ENCODE measurements around the gene MAB21L2.

The MAB21L2 gene

DNA sequence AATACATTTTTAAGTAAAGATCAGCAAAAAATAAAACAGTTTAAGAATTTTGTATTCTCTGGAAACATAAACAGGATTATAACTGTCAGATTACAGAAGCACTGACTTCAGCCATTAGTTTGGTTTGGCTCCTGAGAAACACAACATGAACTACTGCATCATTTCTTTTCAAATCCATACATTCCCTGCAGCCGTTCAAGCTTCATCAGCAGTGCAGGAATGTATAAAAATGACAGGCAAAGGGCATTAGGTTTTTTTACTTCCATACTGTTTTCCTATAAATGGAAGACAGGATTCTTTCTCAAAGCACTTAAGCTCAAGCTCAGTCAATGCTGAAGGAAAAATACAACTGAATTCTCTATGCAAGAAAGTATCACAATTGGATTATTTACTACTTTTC lies 4.2 kb upstream of the MAB21L2 start:
- no peak for DNase-seq (ENCODE audit: low read depth)

DNA sequence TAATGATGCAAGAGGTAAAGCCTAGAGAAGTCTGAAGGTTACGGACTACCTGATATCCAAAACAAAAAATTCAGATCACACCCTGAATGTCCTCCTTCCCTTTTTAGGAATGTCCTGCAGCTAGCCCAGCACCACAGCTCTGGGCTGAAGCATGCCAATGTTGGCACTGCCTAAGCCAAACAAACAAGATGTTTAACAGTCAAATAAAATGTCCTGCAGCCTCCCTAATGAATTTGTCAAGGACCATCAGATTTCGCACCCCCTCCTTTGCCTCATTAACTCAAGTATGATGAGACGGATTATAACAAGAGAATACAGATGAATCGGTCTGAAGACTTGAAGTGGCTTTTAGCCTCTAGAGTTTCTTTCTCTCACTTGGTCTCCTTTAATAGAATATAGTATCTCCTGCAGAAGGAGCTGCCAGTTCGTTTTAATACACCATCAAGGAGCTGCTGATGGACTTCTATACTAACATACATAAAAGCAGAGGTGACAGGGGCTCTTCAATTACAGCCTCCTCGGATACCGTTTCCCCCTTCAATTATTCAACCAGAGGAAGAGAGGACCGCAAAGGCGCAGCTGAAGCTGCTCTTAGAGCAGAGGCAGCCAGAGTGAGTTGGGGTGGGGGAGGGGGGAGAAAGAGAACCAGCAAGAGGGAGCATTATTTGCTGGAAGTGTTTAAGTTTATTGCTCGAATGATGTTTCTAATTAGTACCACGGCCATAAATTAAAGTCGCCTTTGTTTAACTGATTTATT lies 3.0 kb upstream of the MAB21L2 start:
- DNase-seq (ENCODE audit: low read depth), result no peak

DNA sequence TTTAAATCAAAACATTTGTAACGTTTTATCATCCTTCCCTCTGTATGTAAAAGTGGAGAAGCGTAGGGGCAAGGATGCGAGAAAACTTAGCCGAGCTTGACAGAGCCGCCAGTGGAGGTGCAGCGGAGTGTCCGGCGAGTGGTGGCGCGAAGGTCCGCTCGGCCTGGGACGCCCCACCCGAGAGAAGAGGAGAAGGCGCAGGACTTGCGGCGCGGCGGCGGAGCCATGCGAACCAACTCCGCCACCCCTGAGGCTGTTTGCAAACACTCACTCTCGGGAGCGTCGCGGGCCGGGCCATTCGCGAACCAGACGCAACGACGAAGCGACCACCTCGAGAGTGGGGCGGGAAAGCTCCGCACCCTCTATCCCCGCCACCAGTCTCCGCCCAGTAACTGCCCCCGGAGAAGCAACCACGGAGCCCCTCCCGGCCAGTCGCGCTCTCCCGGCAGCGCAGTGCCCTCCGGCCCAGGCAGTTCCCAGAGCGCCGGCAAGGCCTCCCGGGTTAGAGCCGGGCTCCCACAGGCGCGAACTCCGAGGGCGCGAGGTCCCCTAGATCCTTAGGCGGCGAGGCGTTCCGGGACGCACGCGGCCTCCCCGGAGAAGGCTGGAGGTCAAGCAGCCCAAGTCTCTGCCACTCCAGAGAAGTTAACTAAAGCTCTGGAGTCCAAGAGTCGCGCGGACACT lies 2.3 kb upstream of the MAB21L2 start:
- no peak for DNase-seq (ENCODE audit: low read depth)

DNA sequence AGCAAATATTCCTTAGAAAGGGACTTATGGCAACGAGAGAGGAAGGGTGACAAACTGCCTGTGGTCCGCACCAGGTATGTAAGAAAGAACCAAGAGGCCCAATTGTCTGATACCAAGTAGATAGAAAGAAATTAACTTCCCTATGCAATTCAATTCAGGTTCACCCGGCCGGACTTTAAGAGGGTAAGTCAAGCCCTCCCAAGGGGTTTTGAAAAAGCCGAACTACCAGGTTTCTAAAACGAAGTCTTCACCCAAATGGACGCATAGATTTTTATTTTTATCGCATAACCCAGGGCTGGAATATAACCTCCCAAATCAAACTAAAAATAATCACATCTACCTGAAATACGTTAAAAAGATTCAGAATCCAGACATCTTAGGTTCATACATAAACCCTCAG lies 1.6 kb upstream of the MAB21L2 start:
- no peak for DNase-seq (ENCODE audit: low read depth)

DNA sequence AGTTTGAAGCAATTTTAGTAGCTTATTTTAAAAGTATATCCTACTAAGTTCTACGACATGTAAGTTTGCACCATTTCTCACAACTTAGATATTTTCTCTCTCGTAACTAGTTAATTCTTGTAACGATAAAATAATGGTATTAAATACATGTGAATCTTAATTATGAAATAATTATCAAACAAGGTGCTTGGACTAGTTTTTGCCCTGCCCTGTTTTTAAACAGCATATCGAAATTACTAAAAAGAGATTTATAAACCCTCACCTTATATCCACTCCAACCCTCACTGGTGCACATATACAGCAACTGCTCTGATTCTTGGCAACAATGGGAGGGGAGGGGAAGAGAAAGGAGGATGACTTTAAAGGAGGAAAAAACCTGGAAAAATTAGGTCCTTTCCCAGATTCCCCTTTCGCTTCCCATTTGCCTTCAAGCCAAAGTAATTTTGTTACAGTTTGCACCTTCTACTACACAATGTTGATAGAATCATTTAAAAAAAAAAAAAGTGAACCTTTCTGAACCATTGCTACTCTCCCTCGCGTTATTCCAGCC lies 820 bp upstream of the MAB21L2 start:
- no peak for DNase-seq (ENCODE audit: low read depth)

DNA sequence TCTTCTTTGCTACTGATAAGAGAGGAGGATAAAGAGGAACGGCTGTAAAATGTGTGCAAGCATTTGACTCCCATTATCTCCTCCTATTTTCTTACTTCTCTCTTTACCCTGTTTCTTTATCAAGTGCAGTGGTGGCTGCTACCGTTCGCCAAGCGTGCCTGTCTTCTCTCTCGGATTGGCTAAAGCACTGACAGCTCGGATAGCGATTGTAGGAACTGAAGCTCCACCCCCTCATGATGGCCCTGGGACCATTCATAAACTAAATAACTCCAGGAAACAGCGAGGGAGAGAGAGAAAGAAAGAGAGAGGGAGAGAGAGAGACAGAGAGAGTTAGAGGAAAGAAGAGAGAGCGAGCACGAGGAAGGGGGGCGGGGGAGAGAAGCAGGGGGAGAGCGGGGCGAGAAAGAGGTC lies 305 bp upstream of the MAB21L2 start:
- no peak for DNase-seq (ENCODE audit: low read depth)

DNA sequence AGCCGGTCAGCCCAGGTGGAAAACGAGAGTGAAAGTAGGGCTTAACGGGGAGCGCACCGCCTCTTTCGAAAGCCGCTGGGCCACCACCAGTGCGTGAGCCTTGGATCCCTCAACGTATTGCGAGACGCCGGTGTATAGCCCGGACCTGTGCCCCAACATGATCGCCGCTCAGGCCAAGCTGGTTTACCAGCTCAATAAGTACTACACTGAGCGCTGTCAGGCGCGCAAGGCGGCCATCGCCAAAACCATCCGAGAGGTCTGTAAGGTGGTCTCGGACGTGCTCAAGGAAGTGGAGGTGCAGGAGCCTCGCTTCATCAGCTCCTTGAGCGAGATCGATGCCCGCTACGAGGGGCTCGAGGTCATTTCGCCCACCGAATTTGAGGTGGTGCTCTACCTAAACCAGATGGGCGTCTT lies 929 bp downstream of the MAB21L2 start:
- DNase-seq (ENCODE audit: low read depth), result no peak

DNA sequence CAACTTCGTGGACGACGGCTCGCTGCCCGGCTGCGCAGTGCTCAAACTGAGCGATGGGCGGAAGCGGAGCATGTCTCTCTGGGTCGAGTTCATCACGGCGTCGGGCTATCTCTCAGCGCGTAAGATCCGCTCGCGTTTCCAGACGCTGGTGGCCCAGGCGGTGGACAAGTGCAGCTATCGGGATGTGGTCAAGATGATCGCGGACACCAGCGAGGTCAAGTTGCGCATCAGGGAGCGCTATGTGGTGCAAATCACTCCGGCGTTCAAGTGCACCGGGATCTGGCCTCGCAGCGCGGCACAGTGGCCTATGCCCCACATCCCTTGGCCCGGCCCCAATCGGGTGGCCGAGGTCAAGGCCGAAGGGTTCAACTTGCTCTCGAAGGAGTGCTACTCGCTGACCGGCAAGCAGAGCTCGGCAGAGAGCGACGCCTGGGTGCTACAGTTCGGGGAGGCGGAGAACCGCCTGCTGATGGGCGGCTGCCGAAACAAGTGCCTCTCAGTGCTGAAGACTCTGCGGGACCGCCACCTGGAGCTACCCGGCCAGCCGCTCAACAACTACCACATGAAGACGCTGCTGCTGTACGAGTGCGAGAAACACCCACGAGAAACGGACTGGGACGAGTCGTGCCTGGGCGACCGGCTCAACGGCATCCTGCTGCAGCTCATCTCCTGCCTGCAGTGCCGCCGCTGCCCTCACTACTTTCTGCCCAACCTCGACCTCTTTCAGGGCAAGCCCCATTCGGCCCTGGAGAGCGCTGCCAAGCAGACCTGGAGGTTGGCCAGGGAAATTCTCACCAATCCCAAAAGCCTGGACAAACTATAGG lies 1.5 kb downstream of the MAB21L2 start:
- no peak for DNase-seq (ENCODE audit: low read depth)

DNA sequence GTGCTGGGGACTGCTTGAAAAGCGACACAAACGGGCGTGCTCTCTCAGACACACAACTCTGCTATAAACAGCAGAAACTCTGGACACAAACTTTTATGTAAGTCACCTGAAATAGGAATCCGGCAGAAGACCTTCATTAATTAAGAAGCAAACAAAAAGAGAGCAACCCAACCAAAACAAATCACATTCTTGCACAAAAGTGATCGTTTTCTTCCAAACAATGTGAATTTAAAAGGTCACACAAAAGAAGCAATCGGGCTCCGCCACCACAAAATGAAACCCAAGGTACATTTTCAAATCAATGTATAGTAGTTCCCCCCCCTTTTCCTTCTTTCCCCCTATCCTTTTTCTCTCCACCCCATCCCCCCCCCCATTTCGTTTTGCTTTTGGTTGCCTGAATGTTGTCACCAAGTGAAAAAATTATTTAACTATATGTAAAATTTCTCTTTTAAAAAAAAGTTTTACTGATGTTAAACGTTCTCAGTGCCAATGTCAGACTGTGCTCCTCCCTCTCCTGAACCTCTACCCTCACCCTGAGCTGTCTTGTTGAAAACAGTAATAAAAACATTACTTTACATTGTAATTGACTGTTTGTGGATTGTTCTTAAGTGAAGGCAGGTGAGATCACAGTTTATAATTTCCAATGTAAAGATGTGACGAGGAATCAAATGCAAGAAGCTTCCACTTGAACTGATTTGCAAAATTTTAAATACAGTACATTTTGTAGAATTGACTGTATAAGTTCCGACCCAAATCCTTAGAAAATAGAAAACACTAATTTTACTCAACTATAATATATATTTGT lies 2.4 kb downstream of the MAB21L2 start:
- no peak for DNase-seq (ENCODE audit: low read depth)

DNA sequence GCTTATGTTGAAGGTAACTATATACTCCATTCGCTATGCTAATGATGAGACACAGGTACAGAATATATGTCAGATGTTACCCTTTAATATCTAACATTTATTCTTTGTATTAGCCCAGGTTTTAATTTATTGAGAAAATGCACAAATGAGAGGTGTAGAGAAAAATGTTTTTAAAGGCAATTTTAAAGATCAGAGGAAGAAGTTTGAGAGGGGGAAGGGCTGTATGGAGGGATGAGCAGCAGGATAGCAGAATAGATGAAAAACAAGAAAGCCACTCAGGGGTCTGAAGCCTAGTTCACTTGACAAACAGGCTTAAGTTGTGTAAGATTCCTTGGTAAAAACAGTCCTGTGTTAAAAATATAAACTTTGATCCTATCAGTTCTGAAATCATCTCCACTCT lies 3.7 kb downstream of the MAB21L2 start:
- no peak for DNase-seq (ENCODE audit: low read depth)

DNA sequence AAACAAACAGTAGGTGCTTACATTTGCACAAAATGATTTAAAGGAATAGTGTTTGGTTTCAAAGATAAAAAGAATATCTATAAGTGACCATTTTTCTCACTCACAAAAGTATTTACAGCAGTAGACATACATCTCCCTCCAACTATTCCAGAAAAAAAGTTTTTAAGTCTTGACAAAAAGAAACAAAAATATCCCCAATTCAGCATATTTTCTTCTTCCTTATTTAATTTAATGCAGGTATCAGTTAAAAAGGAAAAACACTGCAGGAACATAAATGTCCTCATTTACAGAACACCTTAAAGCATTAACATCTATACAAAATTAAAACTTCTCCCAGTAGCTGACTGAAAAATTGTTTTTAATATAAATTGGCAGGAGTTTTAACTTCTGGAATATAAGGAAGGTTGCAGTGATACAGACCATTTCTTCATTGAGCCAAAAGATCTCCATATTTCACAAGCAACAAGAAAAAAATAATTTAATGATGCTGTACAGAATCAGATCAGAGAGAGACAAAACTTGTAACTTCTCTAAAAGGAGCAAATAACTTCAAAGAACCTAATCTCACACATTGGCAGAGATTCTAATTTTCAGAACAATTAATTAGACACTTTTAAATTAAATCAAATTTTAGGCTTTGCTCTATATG lies 4.3 kb downstream of the MAB21L2 start:
- no peak for DNase-seq (ENCODE audit: low read depth)

DNA sequence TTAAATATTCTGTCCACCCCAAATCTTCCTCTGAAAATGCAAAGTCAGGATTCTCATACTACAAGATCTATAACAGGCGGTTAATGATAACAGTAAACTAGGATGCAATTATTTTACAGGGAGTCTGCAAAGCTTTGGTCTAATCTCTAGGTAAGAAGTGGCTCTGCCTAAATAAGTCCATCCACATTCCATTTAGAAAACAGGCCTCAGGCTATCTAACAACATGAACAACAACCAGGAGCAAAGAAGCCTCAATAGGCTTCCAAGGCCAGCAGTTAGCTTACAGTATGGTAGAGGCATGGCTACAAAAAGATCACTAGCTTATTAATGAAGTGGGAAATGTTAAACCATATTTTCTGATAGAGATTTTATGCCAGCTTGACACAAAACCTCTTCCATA lies 6.4 kb downstream of the MAB21L2 start:
- no peak for DNase-seq (ENCODE audit: low read depth)

DNA sequence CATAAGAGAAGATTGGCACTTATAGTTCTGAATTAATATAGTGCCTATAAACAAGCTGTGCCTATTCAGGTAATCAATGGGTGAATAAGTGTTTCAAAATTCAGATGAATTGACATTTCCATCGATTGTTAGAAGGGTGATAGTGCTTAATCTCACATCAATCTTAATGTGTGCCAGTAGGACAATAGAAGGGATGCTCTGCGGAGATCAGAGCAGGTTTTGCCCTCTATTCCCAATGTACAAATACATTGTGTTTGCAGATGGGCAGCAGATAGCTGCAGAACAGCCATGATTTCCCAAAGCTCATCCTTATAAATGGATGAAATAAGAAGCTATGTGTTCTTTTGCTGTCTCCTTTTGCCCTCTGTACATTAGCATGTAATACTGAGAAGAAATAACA lies 7.2 kb downstream of the MAB21L2 start:
- no peak for DNase-seq (ENCODE audit: low read depth)

DNA sequence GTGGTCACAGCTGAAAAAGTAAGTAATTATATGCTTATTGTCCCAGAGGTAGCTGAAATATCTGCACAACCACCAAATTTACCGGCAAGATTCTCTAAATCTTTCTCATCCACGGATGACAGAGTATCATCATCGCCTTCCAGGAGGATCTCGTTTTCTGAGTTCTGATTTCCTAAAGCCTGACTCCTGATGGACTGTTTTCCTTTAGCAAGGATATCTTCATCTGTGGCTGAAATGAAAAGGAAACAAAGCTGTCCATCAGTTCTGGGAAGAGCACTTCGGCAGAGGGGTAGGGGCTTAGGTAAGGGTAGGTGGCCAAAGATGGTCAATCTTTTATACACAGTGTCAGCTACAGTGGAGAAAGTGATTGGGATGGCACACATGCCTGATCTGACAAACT lies 8.7 kb downstream of the MAB21L2 start:
- no peak for DNase-seq (ENCODE audit: low read depth)

DNA sequence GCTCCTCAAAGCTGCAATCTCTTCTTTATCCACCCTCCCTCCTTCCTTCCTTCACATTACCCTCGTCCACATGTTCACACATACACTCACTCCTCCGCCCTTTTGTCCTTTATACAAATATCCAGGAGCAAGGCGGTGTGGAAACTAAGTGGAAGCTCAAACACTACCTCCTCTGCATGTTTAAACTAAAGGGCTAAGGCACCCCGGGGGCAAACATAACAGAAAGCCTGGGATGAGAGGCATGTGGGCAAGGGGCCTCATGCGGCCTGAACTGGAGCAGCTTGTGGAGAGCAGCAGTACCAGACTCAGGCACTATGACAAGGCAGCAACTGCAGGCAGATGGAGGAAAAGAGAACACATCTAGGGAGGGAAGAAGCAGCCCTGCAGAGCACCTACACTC lies 9.5 kb downstream of the MAB21L2 start:
- DNase-seq (ENCODE audit: low read depth), result no peak

DNA sequence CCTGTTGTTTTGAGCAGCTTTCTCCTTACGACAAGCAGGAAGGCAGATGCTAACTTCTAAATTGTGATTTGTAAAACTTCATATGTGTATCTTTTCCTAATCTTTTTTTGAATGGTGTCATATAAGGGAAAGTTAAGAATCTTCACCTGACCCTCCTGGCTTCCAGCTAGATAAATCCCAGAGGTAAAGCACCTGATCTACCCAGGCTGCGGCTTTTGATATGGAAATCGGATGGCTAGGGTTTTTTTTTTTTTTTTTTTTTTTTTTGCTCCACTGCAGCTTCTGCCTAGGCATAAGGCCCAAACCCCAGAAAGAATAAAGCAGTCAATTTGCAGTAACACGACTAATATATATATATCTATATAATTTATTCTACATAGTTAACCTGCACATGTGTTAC lies 10.0 kb downstream of the MAB21L2 start:
- DNase-seq (ENCODE audit: low read depth), result no peak

DNA sequence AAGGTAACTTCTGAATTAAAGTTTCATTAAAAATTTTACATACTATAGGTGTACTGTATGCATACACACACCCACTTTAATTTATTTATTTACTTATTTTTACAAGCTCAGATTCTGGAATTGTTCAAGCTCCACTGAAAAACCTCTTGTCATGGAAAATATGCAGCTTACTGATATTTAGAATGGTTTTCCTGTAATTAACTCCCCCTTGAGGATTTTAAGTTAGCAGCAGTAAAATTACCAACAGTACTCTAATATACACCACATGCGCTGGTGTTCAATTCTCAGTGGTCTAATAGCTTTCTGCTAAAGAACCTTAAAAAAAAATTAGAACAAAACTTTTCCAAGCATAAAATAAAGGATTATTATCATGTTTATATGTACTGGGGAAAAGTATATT lies 12.0 kb downstream of the MAB21L2 start:
- DNase-seq (ENCODE audit: low read depth), result no peak

DNA sequence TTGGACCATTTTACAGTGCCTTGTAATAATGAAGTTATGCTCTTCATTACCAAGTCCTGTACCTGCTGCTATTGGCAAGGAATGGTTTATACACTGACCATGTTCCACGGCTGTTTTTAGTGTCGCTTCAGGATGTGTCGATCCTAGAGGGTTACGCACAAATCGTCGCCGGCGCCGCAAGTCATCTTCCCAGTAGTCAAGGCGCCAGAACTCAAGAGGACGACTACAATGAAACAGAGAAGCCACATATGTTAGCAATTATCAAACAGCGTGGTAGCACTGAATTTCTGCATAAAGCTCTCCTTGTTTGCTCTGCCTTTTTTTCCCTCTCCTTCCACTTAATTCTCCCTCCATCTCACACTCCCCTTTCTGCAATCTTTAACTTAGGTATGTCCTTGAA lies 17.0 kb downstream of the MAB21L2 start:
- DNase-seq (ENCODE audit: low read depth), result no peak

DNA sequence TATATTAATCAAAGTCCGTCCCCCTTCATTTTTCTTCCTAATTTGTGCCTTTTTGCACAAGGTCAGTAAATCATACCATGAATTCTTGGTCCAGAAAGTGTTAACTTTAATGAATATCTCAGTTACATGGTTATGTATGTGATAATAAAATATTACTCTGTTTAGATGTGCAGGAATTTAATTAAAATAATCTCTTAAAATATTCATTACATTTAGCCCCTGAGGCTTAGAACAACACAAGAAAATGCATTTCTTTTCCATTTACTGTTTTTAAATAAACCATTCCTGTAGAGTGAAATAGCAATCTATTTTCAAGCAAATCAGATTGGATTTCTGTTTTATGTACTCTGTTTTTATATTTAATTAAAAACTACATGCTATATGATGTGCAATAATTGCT lies 17.6 kb downstream of the MAB21L2 start:
- DNase-seq (ENCODE audit: low read depth), result no peak

DNA sequence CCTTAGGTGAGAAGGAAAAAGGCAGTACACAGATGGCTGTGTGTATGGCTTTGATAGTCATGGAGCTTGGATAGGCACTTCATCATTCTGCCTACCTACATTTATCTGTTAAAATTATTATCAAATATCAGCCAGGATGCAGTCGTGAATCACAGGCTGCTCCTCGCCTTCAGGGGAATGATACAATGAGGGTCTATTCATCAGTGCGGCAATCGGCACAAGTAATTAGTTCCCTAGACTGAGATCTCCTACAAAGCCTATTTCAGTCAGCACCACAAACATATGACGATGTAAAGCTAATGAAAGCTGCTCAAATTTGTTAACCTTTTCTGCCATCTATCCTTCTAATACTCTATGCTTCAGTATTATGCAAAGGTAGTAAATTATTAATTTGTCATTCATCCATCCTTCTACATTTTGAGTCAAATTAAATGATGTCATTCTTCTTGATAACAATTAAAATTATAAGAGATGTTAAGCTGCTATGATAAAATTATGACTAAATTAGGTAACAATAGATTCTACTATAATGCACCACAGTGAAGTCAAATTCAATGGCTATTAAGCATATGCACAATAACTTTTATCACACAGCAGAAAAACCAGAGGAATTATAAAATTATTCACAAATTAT lies 19.0 kb downstream of the MAB21L2 start:
- DNase-seq (ENCODE audit: low read depth), result no peak

DNA sequence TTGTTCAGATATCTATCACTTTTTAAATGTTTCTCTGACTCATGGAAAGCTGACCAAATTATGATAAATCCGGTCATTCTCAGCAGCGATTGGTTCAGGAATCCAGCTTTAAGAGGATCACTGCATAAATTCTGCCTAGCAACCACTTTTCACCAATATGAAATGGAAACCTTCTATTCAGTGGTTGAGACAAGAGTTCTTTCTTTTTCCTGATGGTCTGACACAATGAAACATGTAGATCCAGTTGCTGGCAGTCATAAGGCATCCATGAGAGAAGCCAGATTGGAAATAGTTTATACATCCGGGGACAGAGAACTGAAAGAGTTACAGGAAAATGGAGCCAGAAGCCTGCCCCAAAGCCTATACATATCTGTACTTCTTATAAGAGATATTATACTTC lies 27.2 kb downstream of the MAB21L2 start:
- no peak for DNase-seq (ENCODE audit: low read depth)
